Stimulated activated CD8-positive, alpha-beta memory T cell treated with anti-CD3 and anti-CD28 coated beads, Interleukin-7, amount 100 ng/mL, for 48 hours (primary cell): ENCODE data around the gene USP7.
"Not testable (repeated sequence)": the region's sequence is repeated elsewhere in the genome, so short reads cannot be mapped to it uniquely, and the experiment has no call there.

Source experiments
- DNase-seq, 2 donors: peaks; one replicate each; pipeline ENCODE4 v3.0.0-alpha.2; 2020; ENCODE audit warnings: low read depth in 1 of 2; ENCODE audit errors: extremely low read depth in 1 of 2

The USP7 gene

GRCh38 chr16:8928467-8928957 lies 35.2 kb downstream of the USP7 start:
- DNase-seq = peak; percentile 9 to 64

DNA sequence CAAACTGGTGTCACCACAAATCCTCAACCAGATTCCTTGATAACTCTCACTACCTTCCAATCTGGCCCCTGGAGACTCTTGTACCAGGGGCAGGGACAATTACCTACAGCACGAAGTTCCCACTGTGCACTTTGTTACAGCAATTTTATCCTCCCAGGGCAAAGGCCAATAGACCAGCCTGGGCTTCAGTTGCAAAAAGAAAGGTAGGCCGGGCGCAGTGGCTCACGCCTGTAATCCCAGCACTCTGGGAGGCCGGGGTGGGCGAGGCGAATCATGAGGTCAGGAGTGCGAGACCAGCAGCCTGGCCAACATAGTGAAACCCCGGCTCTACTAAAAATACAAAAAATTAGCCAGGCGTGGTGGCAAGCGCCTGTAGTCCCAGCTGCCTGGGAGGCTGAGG lies 36.9 kb downstream of the USP7 start:
- no peak for DNase-seq

DNA sequence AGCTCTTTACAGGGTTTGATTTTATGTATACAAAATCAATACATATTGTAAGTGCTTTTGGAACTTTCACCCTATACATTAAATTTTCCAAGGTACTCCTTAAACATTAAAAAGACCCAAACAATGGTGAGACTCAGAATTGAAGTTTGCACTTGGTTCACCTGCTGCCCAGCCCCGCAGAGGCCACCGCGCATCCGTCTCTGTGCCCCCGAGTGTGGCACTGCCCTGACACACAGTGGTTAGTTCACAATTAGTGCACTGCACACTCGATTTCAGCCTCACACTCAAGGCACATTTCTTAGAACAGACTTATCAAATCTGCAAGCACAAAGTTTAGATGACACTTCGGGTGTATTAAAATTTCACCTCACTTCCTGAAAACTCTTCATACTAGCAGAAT lies 38.3 kb downstream of the USP7 start:
- no peak for DNase-seq

DNA sequence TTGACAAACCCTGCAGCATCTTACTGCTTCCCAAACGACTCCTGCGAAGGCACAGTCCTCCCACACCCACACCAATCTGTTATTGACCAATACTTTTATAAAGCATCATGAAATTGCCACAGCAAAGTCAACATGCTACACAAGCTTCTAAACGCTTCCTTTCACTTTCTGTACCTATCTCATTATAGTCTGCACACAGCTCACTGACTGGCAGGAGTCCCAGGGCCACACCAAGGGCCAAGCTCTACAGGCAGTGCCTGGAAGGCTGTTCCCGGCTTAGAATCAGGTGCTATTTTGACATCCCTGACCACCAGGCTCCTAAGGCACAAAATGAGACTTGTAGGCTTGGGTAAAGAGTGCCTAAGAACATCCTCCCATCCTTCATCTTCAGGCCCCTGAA lies 39.5 kb downstream of the USP7 start:
- no peak for DNase-seq

- DNase-seq = no peak
These were observed 40.5 kb downstream of the USP7 start for GRCh38 chr16:8923199-8923598.

DNA sequence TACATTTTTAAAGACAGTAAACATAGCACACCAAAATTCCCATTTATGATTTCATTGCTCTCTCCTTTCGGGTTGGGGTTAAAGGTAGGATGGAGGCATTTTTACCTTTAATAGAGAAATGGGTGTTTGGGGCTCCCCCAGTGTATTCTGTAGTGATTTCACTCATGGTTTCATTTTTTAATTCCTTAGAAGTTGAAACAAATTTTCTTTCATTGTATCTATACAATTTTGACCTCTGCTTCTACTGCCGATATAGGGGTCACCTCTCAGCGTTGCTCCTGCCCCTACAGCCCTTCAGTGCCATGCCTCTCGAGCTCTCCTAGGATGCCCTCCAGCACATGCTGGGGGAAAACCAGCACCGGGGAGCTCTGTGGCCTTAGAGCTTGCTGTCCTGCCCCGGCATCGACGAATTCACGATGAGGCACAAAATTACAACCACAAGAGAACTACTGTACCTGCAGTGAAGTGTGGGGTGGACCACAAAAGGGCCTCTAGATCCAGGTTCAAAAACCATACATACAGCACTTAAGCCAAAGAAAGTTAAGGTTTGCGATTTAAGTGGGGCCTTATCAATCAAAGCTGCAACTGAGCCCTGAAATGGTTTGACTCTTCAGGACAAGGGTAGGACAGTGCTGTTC lies 42.2 kb downstream of the USP7 start:
- DNase-seq = no peak

DNA sequence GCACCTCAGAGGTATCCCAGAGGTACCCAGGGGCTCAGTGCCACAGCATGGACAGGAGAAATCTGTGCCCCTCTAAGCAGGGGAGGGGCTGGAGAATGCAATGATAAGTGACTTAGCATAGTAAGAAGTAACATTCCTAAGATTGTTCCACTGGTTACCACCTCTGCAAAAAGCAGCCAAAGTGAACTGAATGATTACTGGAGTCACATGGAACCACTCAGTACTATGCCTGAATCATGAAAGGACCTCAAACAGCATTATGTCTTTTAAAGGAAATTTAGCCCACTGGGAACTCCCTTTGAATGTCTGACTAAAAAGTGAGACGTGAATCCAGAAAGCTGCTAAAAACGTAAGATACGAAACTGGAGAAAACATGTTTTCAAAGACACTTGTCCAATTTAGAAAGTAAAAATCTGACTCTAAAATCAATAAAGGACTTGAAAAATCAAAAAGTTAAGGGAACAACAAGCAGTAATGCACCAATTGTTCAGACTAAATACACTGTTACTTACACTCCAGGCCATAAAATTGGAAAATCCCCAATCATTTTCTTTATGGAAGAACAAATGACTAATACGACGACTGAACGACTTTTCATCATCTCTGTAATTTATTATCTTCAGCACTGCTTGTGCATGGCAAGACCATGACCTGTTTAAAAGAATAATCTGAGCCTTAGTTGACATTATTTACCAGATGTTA lies 42.9 kb downstream of the USP7 start:
- no peak for DNase-seq

DNA sequence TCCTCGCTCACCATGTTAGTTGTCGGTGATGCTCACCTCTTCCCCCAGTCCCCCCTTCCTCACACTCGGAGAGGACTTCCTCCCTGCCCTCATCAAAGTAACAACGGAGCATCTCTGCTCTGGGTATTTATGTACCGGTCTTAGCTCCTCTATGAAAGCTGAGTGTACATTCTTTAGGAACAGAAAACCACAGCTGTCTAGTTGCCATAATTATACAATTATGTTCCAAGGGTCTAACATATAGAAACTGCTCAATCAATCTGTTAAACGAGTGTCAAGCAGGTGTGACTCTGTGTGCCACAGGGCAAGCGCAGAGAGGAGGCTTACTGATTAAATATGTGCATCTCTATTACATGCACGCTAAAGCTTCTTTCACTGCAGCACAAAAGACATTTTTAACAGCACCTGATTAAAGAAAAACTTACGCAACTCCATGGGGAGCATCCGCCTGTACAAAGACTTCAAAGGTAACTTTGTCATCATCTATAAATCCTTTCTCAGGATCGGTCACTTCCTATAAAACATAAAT lies 43.7 kb downstream of the USP7 start:
- no peak for DNase-seq

DNA sequence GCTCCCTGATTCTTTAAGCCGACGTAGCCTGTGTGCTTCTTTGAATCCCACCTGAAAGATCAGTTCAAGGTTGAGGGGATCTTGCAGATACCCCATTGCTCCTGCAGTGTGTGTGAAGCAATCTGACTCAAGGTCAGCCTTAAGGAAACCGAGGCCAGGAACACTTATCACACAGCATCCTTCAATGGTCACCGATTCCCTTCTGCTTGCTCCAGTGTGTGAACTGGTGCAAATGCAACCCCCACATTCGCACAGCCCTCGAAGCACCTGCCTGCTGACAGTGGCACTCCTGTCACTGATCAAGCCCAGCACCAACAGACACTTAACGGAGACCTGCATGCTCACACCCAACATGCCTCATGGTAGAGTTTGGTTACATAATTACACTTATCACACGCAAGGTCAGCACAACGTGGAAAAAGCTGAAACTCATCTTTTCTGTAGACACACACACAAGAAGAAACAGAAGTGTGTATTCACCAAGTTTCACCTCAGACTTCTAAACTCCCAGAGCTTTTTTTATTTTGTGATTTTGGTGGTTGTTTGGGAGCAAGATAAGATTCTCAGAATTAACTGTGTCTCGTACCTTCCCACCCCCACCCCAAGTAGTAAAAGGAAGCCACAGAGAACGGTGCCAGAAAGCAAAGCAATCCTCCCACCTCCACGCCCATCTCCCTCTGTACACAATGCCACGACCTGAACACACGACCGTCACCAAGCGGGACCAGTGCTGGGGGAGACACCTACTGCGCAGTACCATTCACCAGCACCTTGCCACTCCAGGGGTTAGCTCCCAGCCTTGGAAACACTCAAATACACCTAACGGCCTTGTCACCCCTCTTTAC lies 44.4 kb downstream of the USP7 start:
- DNase-seq = no peak

DNA sequence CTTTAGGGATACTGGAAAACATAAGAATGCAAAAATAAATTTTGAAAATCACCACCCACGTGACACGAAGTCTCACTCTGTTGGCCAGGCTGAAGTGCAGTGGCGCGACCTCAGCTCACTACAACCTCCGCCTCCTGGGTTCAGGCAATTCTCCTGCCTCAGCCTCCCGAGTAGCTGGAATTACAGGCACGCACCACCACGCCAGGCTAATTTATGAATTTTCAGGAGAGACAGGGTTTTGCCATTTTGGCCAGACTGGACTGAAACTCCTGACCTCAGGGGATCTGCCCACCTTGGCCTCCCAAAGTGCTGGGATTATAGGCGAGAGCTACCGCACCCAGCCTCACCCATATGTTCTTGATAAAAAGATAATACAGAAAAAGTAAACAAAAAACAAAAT lies 46.4 kb downstream of the USP7 start:
- not testable (repeated sequence) for DNase-seq

- no peak for DNase-seq
These were observed 47.0 kb downstream of the USP7 start for GRCh38 chr16:8916541-8917225.

DNA sequence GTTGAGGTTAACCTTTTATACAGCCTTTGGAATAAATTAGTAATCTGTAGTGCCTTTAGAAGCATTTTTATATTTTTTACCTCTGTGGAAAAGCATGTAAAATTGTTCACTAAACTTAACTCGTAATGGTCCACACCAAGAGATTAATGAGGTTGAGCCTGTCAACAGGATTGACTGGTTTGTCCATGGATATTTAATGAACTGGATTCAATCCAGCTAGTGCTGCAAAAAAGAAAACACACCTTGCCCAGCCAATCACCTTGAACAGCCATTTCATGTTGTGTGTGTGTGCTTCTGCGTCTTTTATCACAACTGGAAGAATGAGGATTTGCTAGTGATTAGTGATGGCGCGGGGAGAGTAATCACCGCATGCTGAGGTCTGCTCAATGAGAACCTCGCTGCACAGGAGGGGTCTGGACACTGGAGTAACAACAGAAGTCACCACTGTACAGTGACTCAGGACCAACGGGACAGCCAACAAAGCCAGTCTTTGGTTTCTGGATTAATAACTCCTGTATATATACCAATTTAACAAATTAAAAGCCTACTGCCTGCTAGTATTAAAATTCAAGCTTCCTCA lies 47.9 kb downstream of the USP7 start:
- DNase-seq = no peak

DNA sequence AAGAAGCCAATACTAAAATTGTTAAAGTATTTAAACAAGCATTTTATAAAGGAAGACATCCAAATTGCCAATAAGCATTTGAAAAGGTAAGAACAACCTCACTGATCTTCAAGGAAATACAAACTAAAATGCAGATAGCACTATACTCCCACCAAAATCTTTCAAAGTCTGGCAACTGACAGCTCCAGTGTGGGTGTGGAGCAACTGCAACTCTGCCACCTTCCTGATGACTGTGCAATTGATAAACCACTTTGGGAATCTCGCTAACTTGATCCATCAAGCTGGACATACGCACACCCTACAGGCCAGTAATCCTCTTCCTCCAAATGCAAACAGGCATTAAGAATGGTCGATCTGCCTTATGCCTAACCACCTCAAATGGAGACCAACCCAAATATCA lies 49.6 kb downstream of the USP7 start:
- DNase-seq = no peak

DNA sequence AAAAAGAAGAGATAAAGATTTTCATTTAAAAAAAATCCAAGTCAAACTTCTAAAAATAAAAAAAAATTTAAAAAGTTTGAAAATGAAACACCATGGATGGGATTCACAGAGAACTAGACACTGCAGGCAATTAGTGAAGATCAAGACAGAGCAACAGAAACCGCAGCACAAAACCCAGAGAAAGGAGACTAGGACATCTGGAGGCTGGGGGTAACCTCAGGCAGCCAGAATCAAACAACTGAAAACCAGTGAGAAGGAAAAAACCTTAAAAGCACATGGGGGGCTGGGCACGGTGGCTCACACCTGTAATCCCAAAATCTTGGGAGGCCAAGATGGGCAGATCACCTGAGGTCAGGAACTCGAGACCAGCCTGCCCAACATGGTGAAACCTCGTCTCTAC lies 50.9 kb downstream of the USP7 start:
- no peak for DNase-seq

DNA sequence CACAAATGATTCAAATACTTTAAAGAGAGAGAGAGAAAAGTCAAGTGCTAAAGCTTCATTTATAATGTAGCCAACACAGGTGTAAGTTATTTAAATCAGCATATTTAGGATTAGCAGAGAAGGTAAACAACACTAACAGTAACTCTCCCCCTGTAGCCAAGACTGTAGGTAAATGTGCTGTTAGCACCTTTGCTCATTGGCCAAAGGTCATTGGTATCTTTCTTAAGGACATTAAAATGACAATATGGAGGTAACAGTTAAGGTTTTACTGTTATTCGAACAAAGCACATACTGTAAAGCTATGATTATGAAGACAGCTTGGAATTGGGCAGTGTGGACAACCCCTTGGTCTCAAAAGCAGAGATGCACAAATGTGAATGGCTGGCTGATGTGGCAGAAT lies 52.9 kb downstream of the USP7 start:
- no peak for DNase-seq

- DNase-seq = no peak
These were observed 54.8 kb downstream of the USP7 start for GRCh38 chr16:8908810-8909468.

DNA sequence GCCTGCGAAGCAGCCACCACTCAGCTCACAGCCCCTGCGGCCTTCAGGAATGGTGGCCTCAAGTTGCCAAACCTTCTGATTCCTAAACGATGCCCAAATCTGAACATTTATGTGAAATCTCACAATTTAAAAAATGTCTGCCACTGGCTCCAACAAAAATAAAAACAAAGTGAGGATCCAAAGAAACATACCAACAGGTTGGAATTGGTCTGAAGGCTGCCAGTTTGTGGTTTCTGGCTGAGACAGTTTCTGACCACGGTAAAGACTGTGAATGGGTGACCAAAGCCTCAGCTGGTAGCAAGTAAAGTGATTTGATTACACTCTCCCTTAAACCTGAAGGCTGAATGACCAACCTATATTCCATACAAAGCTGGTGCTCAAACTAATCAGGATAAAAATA lies 56.6 kb downstream of the USP7 start:
- no peak for DNase-seq

GRCh38 chr16:8905795-8906591 lies 57.7 kb downstream of the USP7 start:
- no peak for DNase-seq

DNA sequence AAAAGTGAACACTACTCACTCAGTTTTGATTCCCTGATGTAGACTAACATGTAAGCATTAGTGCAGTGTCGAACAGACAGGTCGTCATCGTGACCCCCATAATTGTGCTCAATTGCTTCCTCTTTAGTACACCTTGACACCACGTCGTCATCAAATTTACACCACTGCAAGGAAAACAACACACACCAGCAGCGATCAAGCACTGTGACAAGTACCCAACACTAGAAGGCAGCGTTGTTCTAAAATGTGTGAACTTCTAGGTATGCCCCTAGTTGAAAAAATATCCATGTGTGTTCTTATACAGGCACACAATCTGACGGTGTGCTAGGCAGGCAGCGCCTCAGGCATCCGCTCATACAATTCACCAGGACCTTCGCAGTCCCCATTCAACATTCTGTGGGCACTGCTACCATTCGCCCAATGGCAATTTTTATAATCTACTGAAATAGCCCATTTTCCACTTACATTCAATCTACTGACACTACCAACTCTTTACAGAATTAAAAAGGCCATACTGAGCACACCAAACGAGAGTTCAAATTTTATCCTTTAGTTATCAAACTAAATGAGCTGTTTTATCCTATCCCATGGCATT lies 58.4 kb downstream of the USP7 start:
- no peak for DNase-seq
